ENCODE data around the gene NCOA1. TPM values are rescaled to one million over a fixed set of nuclear protein-coding genes. Genes with fewer than 3 reads are reported as not detected.
A peak's percentile ranks its signal among the peaks of the same experiment; 100 is the strongest.

The NCOA1 gene
- total and polyA plus RNA-seq, 7 donors = 12.8 to 78.1 (median 44.2) TPM

GRCh38 chr2:24806661-24807036 is 315.6 kb downstream of the NCOA1 start:
- Histone ChIP-seq H3K27me3 (ENCODE audit: insufficient read depth in 3 of 3, low read length in 2 of 3) (no peaks in the 10 kb centered on the region), H3K27ac (no peak overlapping the region), H3K36me3 (ENCODE audit: insufficient read depth in 1 of 2, low read depth in 1 of 2) (no peaks in the 10 kb centered on the region), H3K4me1 (no peaks in the 10 kb centered on the region), H3K9me3 (no peaks in the 10 kb centered on the region), H3K4me3 (no peak overlapping the region)
- intact Hi-C loops (cut with DNase I) = no loop called here
- ATAC-seq = no peak
- no peak for DNase-seq
- TF ChIP-seq CTCF (IDR thresholded peaks at IDR 0.05) = no peak

- no peak for TF ChIP-seq CTCF (IDR thresholded peaks at IDR 0.05)
- 84 to 90% (median 84%) methylated on average over 4 of the region's 4 CpGs for WGBS, 3 donors
Observed at GRCh38 chr2:24809316-24810007, 318.4 kb downstream of the NCOA1 start.

GRCh38 chr2:24813691-24814137 is 322.7 kb downstream of the NCOA1 start:
- 56 to 87% (median 75%) methylated on average over 4 of the region's 4 CpGs for WGBS, 3 donors
- DNase-seq = no peak
- ATAC-seq = peak in 1 of 4 donors; percentile 53
- TF ChIP-seq CTCF (IDR thresholded peaks at IDR 0.05) = no peak
- Histone ChIP-seq H3K9me3 (no peaks in the 10 kb centered on the region), H3K27me3 (ENCODE audit: insufficient read depth in 3 of 3, low read length in 2 of 3) (no peaks in the 10 kb centered on the region), H3K27ac (no peak overlapping the region), H3K36me3 (ENCODE audit: insufficient read depth in 1 of 2, low read depth in 1 of 2) (peaks cover 0 to 13% of the 10 kb centered on the region in 2 donors), H3K4me1 (no peaks in the 10 kb centered on the region), H3K4me3 (no peak overlapping the region)
- intact Hi-C loops (cut with DNase I) = no loop called here

More at GRCh38 chr2:24809316-24810007, 318.4 kb downstream of the NCOA1 start:
- Histone ChIP-seq H3K36me3 (ENCODE audit: insufficient read depth in 1 of 2, low read depth in 1 of 2) (no peaks in the 10 kb centered on the region), H3K4me3 (no peak overlapping the region), H3K4me1 (no peaks in the 10 kb centered on the region), H3K9me3 (no peaks in the 10 kb centered on the region), H3K27ac (no peak overlapping the region), H3K27me3 (ENCODE audit: insufficient read depth in 3 of 3, low read length in 2 of 3) (no peaks in the 10 kb centered on the region)
- DNase-seq = no peak
- intact Hi-C loops (cut with DNase I) = no loop called here
- ATAC-seq = no peak

- 51 to 63% (median 52%) methylated on average over 4 of the region's 4 CpGs for WGBS, 3 donors
- H3K27ac ChIP-seq = no peak overlapping the region
- no peak for TF ChIP-seq CTCF (IDR thresholded peaks at IDR 0.05)
- peaks cover 0 to 21% of the 10 kb centered on the region in 2 donors for H3K36me3 ChIP-seq (ENCODE audit: insufficient read depth in 1 of 2, low read depth in 1 of 2)
- H3K4me1 ChIP-seq = no peaks in the 10 kb centered on the region
- intact Hi-C loops (cut with DNase I) = no loop called here
- H3K9me3 ChIP-seq = no peaks in the 10 kb centered on the region
- H3K27me3 ChIP-seq (ENCODE audit: insufficient read depth in 3 of 3, low read length in 2 of 3) = no peaks in the 10 kb centered on the region
- DNase-seq (no peak), ATAC-seq (peak in 1 of 4 donors; percentile 55)
- no peak overlapping the region for H3K4me3 ChIP-seq
Observed at GRCh38 chr2:24814516-24814915, 323.5 kb downstream of the NCOA1 start.

- Histone ChIP-seq H3K27me3 (ENCODE audit: insufficient read depth in 3 of 3, low read length in 2 of 3) (no peaks in the 10 kb centered on the region), H3K4me1 (no peaks in the 10 kb centered on the region), H3K36me3 (ENCODE audit: insufficient read depth in 1 of 2, low read depth in 1 of 2) (peaks cover 0 to 26% of the 10 kb centered on the region in 2 donors), H3K27ac (no peak overlapping the region), H3K4me3 (no peak overlapping the region), H3K9me3 (no peaks in the 10 kb centered on the region)
- WGBS, 3 donors = 98 to 100% (median 98%) methylated on average over 4 of the region's 4 CpGs
- TF ChIP-seq CTCF (IDR thresholded peaks at IDR 0.05) = no peak
- DNase-seq (peak in 1 of 2 donors; percentile 4), ATAC-seq (no peak)
- intact Hi-C loops (cut with DNase I) = no loop called here
Observed at GRCh38 chr2:24815171-24815570, 324.1 kb downstream of the NCOA1 start.
